Stimulated activated CD4-positive, alpha-beta T cell treated with anti-CD3 and anti-CD28 coated beads, Interleukin-2, amount 100 ng/mL, for 24 hours (primary cell): ENCODE measurements around the gene PFAS.
A peak's percentile ranks its signal among the peaks of the same experiment; 100 is the strongest.

ENCODE experiments used
- DNase-seq, 2 donors: peaks; one replicate each; pipeline ENCODE4 v3.0.0-alpha.2; 2020

Gene PFAS

GRCh38 chr17:8273884-8274444 is 24.9 kb downstream of the PFAS start:
- no peak for DNase-seq

GRCh38 chr17:8274816-8275215 is 25.7 kb downstream of the PFAS start:
- DNase-seq, result no peak

GRCh38 chr17:8275421-8276290 is 26.6 kb downstream of the PFAS start:
- DNase-seq, result no peak

GRCh38 chr17:8277317-8277716 is 28.2 kb downstream of the PFAS start:
- no peak for DNase-seq

GRCh38 chr17:8282345-8282744 is 33.3 kb downstream of the PFAS start:
- DNase-seq, result no peak

- DNase-seq, result no peak
Measured at GRCh38 chr17:8283356-8283755, 34.3 kb downstream of the PFAS start.

- DNase-seq, result no peak
Measured at GRCh38 chr17:8284126-8284525, 35.0 kb downstream of the PFAS start.

- DNase-seq, result no peak
Measured at GRCh38 chr17:8285270-8286181, 36.4 kb downstream of the PFAS start.

- no peak for DNase-seq
Measured at GRCh38 chr17:8287651-8288335, 38.7 kb downstream of the PFAS start.

- DNase-seq, result peak; percentile 88 to 89
Measured at GRCh38 chr17:8288336-8289102, 39.4 kb downstream of the PFAS start, which contains the start of gene RANGRF. Gene RANGRF (plus strand): TSS chr17:8288670. CDS start chr17:8288789, 119 bp downstream.

GRCh38 chr17:8289103-8289397 is 40.0 kb downstream of the PFAS start:
- peak in 1 of 2 donors; percentile 87 for DNase-seq

- no peak for DNase-seq
Measured at GRCh38 chr17:8290043-8290442, 41.0 kb downstream of the PFAS start.

GRCh38 chr17:8292639-8293395 is 43.7 kb downstream of the PFAS start:
- DNase-seq, result no peak

GRCh38 chr17:8294361-8294760 is 45.3 kb downstream of the PFAS start:
- DNase-seq, result no peak

- no peak for DNase-seq
Measured at GRCh38 chr17:8294814-8295316, 45.8 kb downstream of the PFAS start.

GRCh38 chr17:8300226-8300625 is 51.1 kb downstream of the PFAS start:
- no peak for DNase-seq

- peak; percentile 52 to 59 for DNase-seq
Measured at GRCh38 chr17:8300627-8301242, 51.6 kb downstream of the PFAS start.

- no peak for DNase-seq
Measured at GRCh38 chr17:8310601-8311123, 61.6 kb downstream of the PFAS start.

- DNase-seq, result no peak
Measured at GRCh38 chr17:8311131-8311790, 62.2 kb downstream of the PFAS start.

GRCh38 chr17:8312251-8312650 is 63.2 kb downstream of the PFAS start:
- DNase-seq, result no peak
